ENCODE data around the gene ATL2.
"Not testable (repeated sequence)": the region's sequence is repeated elsewhere in the genome, so short reads cannot be mapped to it uniquely, and the experiment has no call there.

Gene ATL2

DNA sequence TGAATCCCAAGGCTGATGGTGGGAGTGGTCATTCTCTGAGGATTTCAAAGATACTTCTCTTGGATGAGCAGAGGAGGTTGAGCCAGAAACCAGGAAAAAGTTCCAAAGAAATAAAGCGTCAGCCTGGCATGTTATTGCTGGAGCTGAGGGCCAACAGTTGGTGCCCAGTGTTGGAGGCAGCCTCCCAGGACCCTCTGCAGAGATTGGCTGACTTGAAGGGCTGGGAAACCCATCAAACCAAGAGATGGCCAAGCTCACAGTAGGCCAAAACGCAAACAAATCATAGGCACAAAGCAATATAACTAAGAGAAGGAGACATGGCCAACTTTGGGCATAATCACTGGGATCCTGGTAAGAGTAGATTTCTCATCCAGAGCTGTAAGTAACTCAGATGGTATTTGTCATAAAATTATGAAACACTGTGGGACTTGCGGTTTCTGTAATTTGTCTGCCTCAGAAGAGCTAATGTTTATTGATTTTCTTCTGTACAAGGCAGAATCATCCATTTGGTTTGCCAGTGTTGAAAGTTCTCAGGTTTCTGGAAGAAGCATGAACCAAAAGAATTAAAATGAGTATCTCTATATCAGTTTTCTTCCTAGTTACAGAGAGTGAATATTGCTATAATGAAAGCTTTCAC is 108.3 kb downstream of the ATL2 start:
- DNase-seq = no peak

- no peak for DNase-seq
Observed at GRCh38 chr2:38268001-38268400, 109.1 kb downstream of the ATL2 start.

GRCh38 chr2:38267270-38267925 is 109.7 kb downstream of the ATL2 start:
- DNase-seq = no peak

GRCh38 chr2:38266382-38267061 is 110.6 kb downstream of the ATL2 start:
- no peak for DNase-seq

GRCh38 chr2:38265461-38265860 is 111.6 kb downstream of the ATL2 start:
- no peak for DNase-seq

- no peak for DNase-seq
Observed at GRCh38 chr2:38264396-38265221, 112.5 kb downstream of the ATL2 start.

DNA sequence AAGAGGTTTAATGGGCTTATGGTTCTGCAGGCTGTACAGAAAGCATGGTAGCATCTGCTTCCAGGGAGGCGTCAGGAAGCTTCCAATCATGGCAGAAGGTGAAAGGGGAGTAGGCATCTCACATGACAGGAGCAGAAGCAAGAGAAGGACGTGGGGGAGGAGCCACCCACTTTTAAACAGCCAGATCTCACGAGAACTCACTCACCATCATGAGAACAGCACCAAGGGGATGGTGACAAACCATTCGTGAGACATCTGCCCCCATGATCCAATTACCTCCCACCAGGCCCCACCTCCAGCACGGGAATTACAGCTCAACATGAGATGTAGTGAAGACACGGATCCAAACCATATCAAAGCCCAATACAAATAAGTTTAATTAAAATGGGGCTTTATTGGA is 113.8 kb downstream of the ATL2 start:
- DNase-seq = no peak

DNA sequence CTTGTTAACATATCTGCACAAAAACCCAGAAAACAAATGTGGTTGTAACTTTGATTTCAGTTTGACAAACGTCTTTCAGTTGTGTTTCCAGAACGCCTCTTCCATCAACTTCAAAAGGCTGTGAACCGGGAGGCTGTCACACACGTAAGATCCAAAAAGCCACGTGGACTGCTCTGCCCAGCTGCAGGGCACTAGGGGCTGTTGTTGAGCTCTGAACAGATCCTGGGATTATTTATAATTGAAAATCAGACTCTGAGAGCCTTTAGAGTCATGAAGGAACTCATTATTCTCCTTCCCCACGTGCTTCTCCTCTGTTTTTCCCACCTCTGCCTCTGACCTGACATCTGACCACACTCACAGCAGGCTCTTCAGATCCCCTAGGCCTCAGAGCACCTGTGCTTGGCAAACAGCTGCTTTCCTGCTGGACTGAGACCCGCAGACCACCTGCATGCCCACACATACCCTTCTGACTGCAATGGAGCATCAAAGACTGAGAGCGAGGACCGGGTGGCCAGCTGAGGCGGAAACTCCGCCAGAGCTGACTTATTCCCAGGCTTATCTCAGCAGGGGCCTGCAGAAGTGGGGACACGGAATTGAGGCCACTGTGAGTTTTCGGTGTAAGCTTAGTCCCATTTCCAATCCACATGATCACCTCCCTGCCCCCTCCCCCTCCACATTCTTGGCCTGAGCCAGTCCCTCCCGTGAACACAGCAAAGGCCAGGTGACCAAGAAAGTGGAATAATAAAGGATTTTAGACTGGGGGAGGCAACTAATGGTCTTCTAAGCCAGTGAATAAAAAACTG is 114.8 kb downstream of the ATL2 start:
- DNase-seq = no peak

GRCh38 chr2:38261569-38262068 is 115.5 kb downstream of the ATL2 start:
- DNase-seq = no peak

DNA sequence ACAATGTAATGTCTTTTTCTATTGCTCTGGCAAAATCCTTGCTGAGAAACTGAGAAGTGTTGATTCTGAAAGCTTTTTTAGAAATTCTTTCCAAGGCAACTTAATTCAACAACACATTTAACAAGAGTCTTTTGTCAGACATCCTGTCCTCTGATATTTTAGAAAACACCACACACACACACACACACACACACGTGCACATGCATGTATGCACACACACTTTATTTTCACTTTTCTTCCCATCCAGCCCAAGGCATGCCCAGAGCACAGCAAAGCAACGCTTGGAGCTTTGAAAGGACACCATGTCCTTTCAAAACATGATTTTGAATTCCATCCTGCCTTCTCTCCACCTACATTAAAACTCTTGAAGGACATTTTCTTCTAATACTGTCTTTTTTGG is 116.1 kb downstream of the ATL2 start:
- no peak for DNase-seq

DNA sequence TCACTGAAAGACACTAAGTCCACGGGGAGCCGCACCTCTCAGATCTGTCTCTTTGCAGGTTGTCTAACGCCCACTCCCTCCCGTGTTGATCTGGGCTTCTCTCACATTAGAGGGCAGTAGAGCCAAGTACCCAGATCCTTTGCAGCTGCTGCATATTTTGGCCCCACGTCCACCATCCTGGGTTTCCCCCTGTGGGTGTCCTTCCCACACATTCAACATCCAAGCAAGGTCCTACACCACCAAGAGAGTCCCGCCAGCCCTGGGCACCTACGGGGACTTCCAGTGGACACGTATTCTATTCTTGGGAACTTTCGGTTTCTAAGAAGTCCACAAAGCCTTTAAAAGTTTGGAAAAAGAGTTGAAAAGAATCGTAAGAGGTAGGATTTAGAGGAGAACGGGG is 116.6 kb downstream of the ATL2 start:
- no peak for DNase-seq

- no peak for DNase-seq
Observed at GRCh38 chr2:38259311-38259710, 117.8 kb downstream of the ATL2 start.

- not testable (repeated sequence) for DNase-seq
Observed at GRCh38 chr2:38257680-38258079, 119.4 kb downstream of the ATL2 start.

- DNase-seq = no peak
Observed at GRCh38 chr2:38256610-38257009, 120.5 kb downstream of the ATL2 start.

- no peak for DNase-seq
Observed at GRCh38 chr2:38255211-38255610, 121.9 kb downstream of the ATL2 start.

DNA sequence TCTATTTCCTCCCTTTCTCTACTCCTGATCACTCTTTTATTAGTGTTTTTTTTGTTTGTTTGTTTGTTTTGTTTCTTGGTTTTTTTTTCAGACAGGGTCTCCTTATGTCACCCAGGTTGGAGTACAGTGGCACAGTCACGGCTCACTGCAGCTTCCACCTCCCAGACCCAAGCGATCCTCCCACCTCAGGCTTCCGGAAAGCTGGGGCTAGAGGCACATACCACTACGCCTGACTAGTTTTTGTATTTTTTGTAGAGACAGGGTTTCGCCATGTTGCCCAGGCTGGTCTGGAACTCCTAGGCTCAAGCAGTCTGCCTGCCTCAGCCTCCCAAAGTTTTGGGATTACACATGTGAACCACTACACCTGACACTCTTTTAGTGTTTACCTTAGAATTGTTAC is 122.3 kb downstream of the ATL2 start:
- DNase-seq = no peak

GRCh38 chr2:38251940-38252339 is 125.1 kb downstream of the ATL2 start:
- DNase-seq = no peak

DNA sequence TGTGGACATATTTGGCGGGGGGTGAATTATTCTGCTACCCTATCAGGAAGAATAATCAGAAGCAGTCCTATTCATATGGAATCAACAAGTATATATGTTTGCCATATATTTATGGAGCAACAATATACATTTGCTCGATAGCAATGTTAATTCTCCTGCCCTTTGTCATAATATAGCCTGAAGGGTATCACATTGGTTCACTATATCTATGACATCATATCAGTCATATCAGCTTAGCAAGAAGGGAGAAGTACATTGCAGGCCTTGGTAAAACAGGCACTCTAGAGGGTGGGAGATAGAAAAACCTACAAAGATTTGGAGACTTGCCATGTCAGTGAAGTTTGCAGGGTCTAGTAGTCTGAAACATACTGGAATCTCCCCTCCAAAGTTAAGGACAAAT is 128.4 kb downstream of the ATL2 start:
- no peak for DNase-seq

GRCh38 chr2:38248255-38248654 is 128.8 kb downstream of the ATL2 start:
- DNase-seq = no peak

DNA sequence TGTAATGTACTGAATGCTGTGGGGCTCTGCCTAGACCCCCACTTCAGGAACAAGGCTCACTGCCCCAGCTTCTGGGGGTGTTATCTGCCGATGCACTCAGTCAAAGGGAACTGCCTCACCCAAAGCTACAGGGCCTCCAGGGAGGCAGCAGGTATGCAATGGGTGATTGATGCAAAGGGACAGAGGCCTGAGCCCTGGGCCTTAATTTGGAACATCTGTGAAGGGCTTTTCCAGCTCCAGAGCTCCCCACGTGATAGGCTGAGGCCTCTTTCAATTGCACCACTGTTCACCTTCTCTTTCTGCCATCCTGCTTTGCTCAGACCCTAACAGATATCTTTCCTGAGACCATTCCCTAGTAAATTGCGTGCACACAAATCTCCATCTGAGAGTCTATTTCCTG is 131.0 kb downstream of the ATL2 start:
- no peak for DNase-seq

DNA sequence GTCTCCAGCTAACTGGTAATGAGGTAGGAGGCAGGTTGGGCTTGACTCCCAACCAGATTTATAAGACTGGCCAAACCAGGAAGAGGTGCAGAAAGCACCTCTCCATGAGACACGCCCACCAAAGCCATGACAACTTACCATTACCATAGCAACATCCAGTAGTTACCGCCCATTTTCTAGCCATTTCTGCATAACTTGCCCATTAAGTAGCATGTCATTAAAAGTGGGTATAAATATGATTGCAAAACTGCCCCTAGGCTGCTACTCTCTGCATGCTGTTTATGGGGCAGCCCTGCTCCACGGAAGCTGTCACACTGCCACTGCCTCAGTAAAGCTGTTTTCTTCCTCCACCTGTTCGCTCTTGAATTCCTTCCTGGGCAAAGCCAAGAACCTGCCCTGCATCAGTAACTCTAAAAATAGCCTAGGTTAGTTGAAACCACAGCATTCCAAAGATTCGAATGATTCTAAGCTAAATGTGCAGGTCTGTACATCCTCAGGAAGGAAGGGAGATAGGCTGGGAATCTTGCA is 131.9 kb downstream of the ATL2 start:
- no peak for DNase-seq

GRCh38 chr2:38244301-38244700 is 132.8 kb downstream of the ATL2 start:
- DNase-seq = no peak

All from activated gamma-delta T cell (primary cell).